ENCODE results near the gene GORASP1.

The GORASP1 gene

GRCh38 chr3:39149498-39150147 is 42.2 kb upstream of the GORASP1 start:
- no peak overlapping the region for H3K4me3 ChIP-seq (ENCODE audit: low read depth, low read length)
- no peak overlapping the region for H3K27ac ChIP-seq (ENCODE audit: extremely low read depth, low read depth, low read length)

DNA sequence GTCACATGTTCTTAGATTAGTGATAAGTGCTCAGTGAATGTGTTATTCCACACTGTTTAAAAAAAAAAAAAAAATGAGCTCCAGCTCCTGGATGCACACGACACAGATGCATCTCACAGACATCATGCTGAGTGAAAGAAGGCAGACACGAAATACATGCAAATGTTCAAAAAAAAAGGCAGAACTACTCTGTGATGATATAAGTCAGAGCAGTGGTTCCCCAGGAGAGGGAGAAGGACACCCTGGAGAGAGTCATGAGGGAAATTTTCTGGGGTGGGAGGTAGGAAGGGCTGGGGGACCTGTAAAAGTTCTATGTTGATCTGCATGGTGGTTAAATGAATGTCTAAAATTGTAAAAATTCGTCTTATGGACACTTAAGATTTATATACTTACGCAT is 41.6 kb upstream of the GORASP1 start:
- H3K27ac ChIP-seq (ENCODE audit: extremely low read depth, low read depth, low read length), result no peak overlapping the region
- no peaks in the 10 kb centered on the region for H3K9me3 ChIP-seq (ENCODE audit: control insufficient read depth, insufficient read depth, low read depth, low read length)
- ChIA-PET POLR2A (no interaction called here), CTCF (interaction anchor here (1.0 to 2.4 kb wide), 3 partner anchors 22 to 41 kb away, joined by 4 to 11 read pairs (median 4); no protein-coding TSS in a partner anchor)
- peaks cover 17% of the 10 kb centered on the region for H3K4me1 ChIP-seq (ENCODE audit: control insufficient read depth, insufficient read depth, low read length)
- TF ChIP-seq, protein P1, sequence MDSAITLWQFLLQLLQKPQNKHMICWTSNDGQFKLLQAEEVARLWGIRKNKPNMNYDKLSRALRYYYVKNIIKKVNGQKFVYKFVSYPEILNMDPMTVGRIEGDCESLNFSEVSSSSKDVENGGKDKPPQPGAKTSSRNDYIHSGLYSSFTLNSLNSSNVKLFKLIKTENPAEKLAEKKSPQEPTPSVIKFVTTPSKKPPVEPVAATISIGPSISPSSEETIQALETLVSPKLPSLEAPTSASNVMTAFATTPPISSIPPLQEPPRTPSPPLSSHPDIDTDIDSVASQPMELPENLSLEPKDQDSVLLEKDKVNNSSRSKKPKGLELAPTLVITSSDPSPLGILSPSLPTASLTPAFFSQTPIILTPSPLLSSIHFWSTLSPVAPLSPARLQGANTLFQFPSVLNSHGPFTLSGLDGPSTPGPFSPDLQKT (IDR thresholded peaks at IDR 0.05; ENCODE audit: borderline replicate concordance, low read depth, low read length), result no peak
- no peak for TF ChIP-seq ZNF335 (tag by site-specific recombination; conservative IDR thresholded peaks at IDR 0.05)
- no peak for TF ChIP-seq ZBTB48 (tag by site-specific recombination; IDR thresholded peaks at IDR 0.05)
- no peak for TF ChIP-seq ZFP37 (tag by site-specific recombination; IDR thresholded peaks at IDR 0.05)
- TF ChIP-seq TCF7L2 (IDR thresholded peaks at IDR 0.05; ENCODE audit: borderline replicate concordance, low read depth, low read length), result no peak
- no peak for TF ChIP-seq ZNF768 (tag by site-specific recombination; IDR thresholded peaks at IDR 0.05)
- TF ChIP-seq, protein P2, sequence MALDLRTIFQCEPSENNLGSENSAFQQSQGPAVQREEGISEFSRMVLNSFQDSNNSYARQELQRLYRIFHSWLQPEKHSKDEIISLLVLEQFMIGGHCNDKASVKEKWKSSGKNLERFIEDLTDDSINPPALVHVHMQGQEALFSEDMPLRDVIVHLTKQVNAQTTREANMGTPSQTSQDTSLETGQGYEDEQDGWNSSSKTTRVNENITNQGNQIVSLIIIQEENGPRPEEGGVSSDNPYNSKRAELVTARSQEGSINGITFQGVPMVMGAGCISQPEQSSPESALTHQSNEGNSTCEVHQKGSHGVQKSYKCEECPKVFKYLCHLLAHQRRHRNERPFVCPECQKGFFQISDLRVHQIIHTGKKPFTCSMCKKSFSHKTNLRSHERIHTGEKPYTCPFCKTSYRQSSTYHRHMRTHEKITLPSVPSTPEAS (tag by site-specific recombination; IDR thresholded peaks at IDR 0.05), result no peak
- TF ChIP-seq ZNF311 (tag by site-specific recombination; IDR thresholded peaks at IDR 0.05; ENCODE audit: borderline replicate concordance), result no peak
- no peak for TF ChIP-seq KLF8 (tag by site-specific recombination; IDR thresholded peaks at IDR 0.05)
- TF ChIP-seq MYNN (tag by site-specific recombination; IDR thresholded peaks at IDR 0.05; ENCODE audit: borderline replicate concordance), result no peak
- no peak for TF ChIP-seq ZNF280D (tag by site-specific recombination; IDR thresholded peaks at IDR 0.05)
- TF ChIP-seq ZNF133 (tag by site-specific recombination; IDR thresholded peaks at IDR 0.05), result no peak
- TF ChIP-seq ZBTB10 (tag by site-specific recombination; IDR thresholded peaks at IDR 0.05), result no peak
- TF ChIP-seq ZNF585B (tag by site-specific recombination; IDR thresholded peaks at IDR 0.05), result no peak
- TF ChIP-seq, protein P3, sequence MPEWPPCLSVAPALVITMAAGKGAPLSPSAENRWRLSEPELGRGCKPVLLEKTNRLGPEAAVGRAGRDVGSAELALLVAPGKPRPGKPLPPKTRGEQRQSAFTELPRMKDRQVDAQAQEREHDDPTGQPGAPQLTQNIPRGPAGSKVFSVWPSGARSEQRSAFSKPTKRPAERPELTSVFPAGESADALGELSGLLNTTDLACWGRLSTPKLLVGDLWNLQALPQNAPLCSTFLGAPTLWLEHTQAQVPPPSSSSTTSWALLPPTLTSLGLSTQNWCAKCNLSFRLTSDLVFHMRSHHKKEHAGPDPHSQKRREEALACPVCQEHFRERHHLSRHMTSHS (tag by site-specific recombination; IDR thresholded peaks at IDR 0.05), result no peak
- no peak for TF ChIP-seq CTCF (tag by site-specific recombination; IDR thresholded peaks at IDR 0.05)
- no peak overlapping the region for H3K4me3 ChIP-seq (ENCODE audit: low read depth, low read length)
- peaks cover 0 to 30% of the 10 kb centered on the region in 2 experiments; a peak in 1 of 3 replicates for H3K36me3 ChIP-seq (ENCODE audit: control insufficient read depth in 2 of 2, insufficient read depth in 1 of 2, low read length in 2 of 2)

More at GRCh38 chr3:39149498-39150147, 42.2 kb upstream of the GORASP1 start:
- no peaks in the 10 kb centered on the region for H3K9me3 ChIP-seq (ENCODE audit: control insufficient read depth, insufficient read depth, low read depth, low read length)
- H3K4me1 ChIP-seq (ENCODE audit: control insufficient read depth, insufficient read depth, low read length), result peaks cover 17% of the 10 kb centered on the region
- POLR2A ChIA-PET, result interaction anchor here (1.6 kb wide), 1 partner anchor 42 kb away, joined by 5 read pairs; no protein-coding TSS in a partner anchor
- H3K36me3 ChIP-seq (ENCODE audit: control insufficient read depth in 2 of 2, insufficient read depth in 1 of 2, low read length in 2 of 2), result peaks cover 0 to 25% of the 10 kb centered on the region in 2 experiments; a peak in 1 of 3 replicates
- CTCF ChIA-PET, result interaction anchor here (1.1 to 2.4 kb wide), 6 partner anchors 19 to 40 kb away, joined by 3 to 11 read pairs (median 4); no protein-coding TSS in a partner anchor
- TF ChIP-seq ZNF114 (tag by site-specific recombination; IDR thresholded peaks at IDR 0.05) (no peak), ZNF621 (tag by site-specific recombination; IDR thresholded peaks at IDR 0.05) (no peak), ZNF600 (tag by site-specific recombination; IDR thresholded peaks at IDR 0.05) (no peak), ZNF10 (tag by site-specific recombination; IDR thresholded peaks at IDR 0.05) (peak; percentile 86)
